Adrenal gland (tissue), 12 donors: ENCODE measurements around the gene PUS7L. TPM values are rescaled to one million over a fixed set of nuclear protein-coding genes. Genes with fewer than 3 reads are reported as not detected.

ENCODE experiments used
- DNase-seq, 7 donors: peaks; one replicate each; pipeline ENCODE4 v3.0.0-alpha.2; 2019 to 2020
- H3K27ac ChIP-seq, 5 donors: fragments of 200-600 bp; sonication (generic) in 4 of 5; 1 replicate in 3 of 5; 2 replicates in 2 of 5; pipeline versions ENCODE4 v1.5.1 to v1.8.0; 2016 to 2020; ENCODE audit warnings: mild to moderate bottlenecking in 1 of 5
- H3K27me3 ChIP-seq: fragments of 200-600 bp; 2 replicates; pipeline ENCODE4 v1.8.0; 2021
- H3K36me3 ChIP-seq, 2 donors: fragments of 200-600 bp; replicated peaks in 1 of 2; 1 replicate in 1 of 2; 2 replicates in 1 of 2; pipeline versions ENCODE4 v1.5.1 to v1.8.0; 2018 to 2022
- H3K4me1 ChIP-seq, 2 donors: fragments of 200-600 bp; replicated peaks in 1 of 2; 1 replicate in 1 of 2; 2 replicates in 1 of 2; pipeline versions ENCODE4 v1.5.1 to v1.8.0; 2018 to 2021
- H3K4me3 ChIP-seq, 4 donors: fragments of 200-600 bp; sonication (generic) in 3 of 4; one replicate each; pipeline ENCODE4 v1.5.1; 2016 to 2018
- H3K9me3 ChIP-seq, 3 donors: fragments of 200-600 bp; sonication (generic) in 1 of 3; replicated peaks in 1 of 3; 1 replicate in 2 of 3; 2 replicates in 1 of 3; pipeline versions ENCODE4 v1.5.1 to v1.8.0; 2016 to 2021
- CTCF ChIP-seq, 6 experiments: fragments of 450-650 bp in 4 of 6; fragments of 200-600 bp in 2 of 6; sonication (generic) in 1 of 6; IDR thresholded peaks; 1 replicate in 5 of 6; 2 replicates in 1 of 6; pipeline versions ENCODE4 v1.5.1 to v1.8.0; 2016 to 2021; ENCODE audit warnings: antibody characterized with exemption in 6 of 6, mild to moderate bottlenecking in 2 of 6, moderate library complexity in 1 of 6
- POLR2A ChIP-seq, 2 donors: fragments of 450-650 bp; IDR thresholded peaks; one replicate each; pipeline ENCODE4 v1.6.1; 2017; ENCODE audit warnings: antibody characterized with exemption in 2 of 2, mild to moderate bottlenecking in 2 of 2, moderate library complexity in 1 of 2
- WGBS, 4 donors: extraction: QIAGEN DNeasy Blood & Tissue Kit in 2 of 4; methylation state at CpG; one replicate each; pipeline versions ENCODE4 v1.1.5 to v1.1.7; 2013 to 2017; 5-methylcytosine and 5-hydroxymethylcytosine counted together
- intact Hi-C, 2 donors: fragments of 100-400 bp; cut with DNase I; formaldehyde crosslinking; loops; one replicate each; pipeline versions ENCODE4 v1.14.1 to v1.15.0; 2022 to 2023
- polyA plus RNA-seq, 3 donors: library from polyadenylated mRNA; stranded (reverse); fragments of 200-250 nt in 2 of 3; fragments of 350-450 nt in 1 of 3; fragmentation: Illumina TruSeq in 1 of 3; extraction: RNeasy Lipid Tissue Mini Kit (QIAGEN cat#74804) in 1 of 3; gene quantifications; one replicate each; pipeline ENCODE4 v1.2.3, GENCODE V29; 2013 to 2014
- total RNA-seq, 9 donors: library from RNA; depleted of rRNA in 4 of 9; stranded (reverse); fragments of >200 nt in 4 of 9; fragments of 120-200 nt in 1 of 9; fragmentation: NEBNext Ultra II Directional in 1 of 9; extraction: Animal tissue kit (Norgen Biotek cat#: 25700) in 1 of 9; gene quantifications; one replicate each; pipeline versions ENCODE4 v1.1.0 to v1.2.4, GENCODE V29; 2013 to 2023
- donor health status: healthy with polysubstance abuse.
- donor health status: Bipolar disorder and iron deficiency.
- donor health status: DM: yes; HTN: yes; CAD: no.
- donor health status: DM: no; HTN: no; CAD: no.
- donor health status: DM: no; HTN: no; CAD: no.
- donor health status: DM: yes; HTN: yes; CAD: no.

Gene PUS7L
- total and polyA plus RNA-seq, 12 donors = 0.84 to 24.4 (median 13.6) TPM

GRCh38 chr12:43737646-43738045 lies 20.9 kb downstream of the PUS7L start:
- Histone ChIP-seq H3K36me3 (no peaks in the 10 kb centered on the region), H3K9me3 (no peaks in the 10 kb centered on the region)
- 60 to 77% (median 66%) methylated on average over 2 of the region's 2 CpGs for WGBS, 4 donors

GRCh38 chr12:43736927-43737440 lies 21.6 kb downstream of the PUS7L start:
- H3K4me1 ChIP-seq = no peaks in the 10 kb centered on the region
- WGBS, 4 donors = 90 to 98% (median 91%) methylated on average over 3 of the region's 3 CpGs
- no peaks in the 10 kb centered on the region for H3K27me3 ChIP-seq
- no peak overlapping the region for H3K27ac ChIP-seq
- intact Hi-C loops = no loop called here
- H3K4me3 ChIP-seq = no peak overlapping the region
- TF ChIP-seq POLR2A (IDR thresholded peaks at IDR 0.05) (no peak), CTCF (IDR thresholded peaks at IDR 0.05) (no peak)
- no peaks in the 10 kb centered on the region for H3K9me3 ChIP-seq
- no peaks in the 10 kb centered on the region for H3K36me3 ChIP-seq
- no peak for DNase-seq

More at GRCh38 chr12:43737646-43738045, 20.9 kb downstream of the PUS7L start:
- TF ChIP-seq CTCF (IDR thresholded peaks at IDR 0.05) (no peak), POLR2A (IDR thresholded peaks at IDR 0.05) (no peak)
- Histone ChIP-seq H3K27ac (no peak overlapping the region), H3K27me3 (no peaks in the 10 kb centered on the region), H3K4me3 (no peak overlapping the region), H3K4me1 (no peaks in the 10 kb centered on the region)
- intact Hi-C loops = no loop called here
- DNase-seq = no peak

GRCh38 chr12:43733687-43734086 lies 24.9 kb downstream of the PUS7L start:
- Histone ChIP-seq H3K9me3 (no peaks in the 10 kb centered on the region), H3K36me3 (no peaks in the 10 kb centered on the region), H3K4me1 (no peaks in the 10 kb centered on the region), H3K27me3 (no peaks in the 10 kb centered on the region), H3K27ac (no peak overlapping the region), H3K4me3 (no peak overlapping the region)
- TF ChIP-seq POLR2A (IDR thresholded peaks at IDR 0.05) (no peak), CTCF (IDR thresholded peaks at IDR 0.05) (no peak)
- intact Hi-C loops = no loop called here
- WGBS, 4 donors = 90 to 94% (median 93%) methylated on average over 3 of the region's 3 CpGs
- DNase-seq = no peak

- Histone ChIP-seq H3K27ac (no peak overlapping the region), H3K27me3 (no peaks in the 10 kb centered on the region), H3K4me3 (no peak overlapping the region), H3K4me1 (no peaks in the 10 kb centered on the region), H3K9me3 (no peaks in the 10 kb centered on the region), H3K36me3 (no peaks in the 10 kb centered on the region)
- no peak for TF ChIP-seq POLR2A (IDR thresholded peaks at IDR 0.05)
- no peak for TF ChIP-seq CTCF (IDR thresholded peaks at IDR 0.05)
- WGBS, 4 donors = 71 to 84% (median 76%) methylated on average over 4 of the region's 4 CpGs
- DNase-seq = no peak
- intact Hi-C loops = no loop called here
Observed at GRCh38 chr12:43730283-43730682, 28.3 kb downstream of the PUS7L start.
